GM19099 (cell line): ENCODE measurements around the gene GPN1.

Experiments used
- POLR2A ChIP-seq: IDR thresholded peaks from 3 replicates; pipeline ENCODE4 v1.6.1; 2011; ENCODE audit warnings: low read depth; ENCODE audit not compliant: insufficient read length; ENCODE audit errors: extremely low read depth

Gene GPN1

DNA sequence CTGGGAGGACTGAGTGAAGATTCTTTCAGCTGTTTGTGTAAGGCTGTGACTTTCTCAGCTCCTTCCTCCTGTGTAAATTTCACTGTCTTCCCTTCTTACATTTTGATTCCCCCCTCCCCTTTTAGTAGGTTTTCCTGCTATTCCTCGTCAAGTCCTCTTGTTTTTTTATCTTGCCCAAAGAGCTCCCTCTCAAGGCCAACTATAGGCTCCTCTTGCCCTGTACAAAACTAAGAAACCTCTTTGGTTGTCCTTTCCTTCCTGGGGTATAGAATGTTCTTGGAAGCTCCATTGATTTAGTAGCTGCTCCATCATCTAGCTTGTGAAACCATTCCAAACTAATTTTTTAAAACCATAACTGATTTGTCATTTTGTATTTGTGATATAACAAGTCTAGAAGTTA is 7.3 kb upstream of the GPN1 start:
- TF ChIP-seq POLR2A = no peak

DNA sequence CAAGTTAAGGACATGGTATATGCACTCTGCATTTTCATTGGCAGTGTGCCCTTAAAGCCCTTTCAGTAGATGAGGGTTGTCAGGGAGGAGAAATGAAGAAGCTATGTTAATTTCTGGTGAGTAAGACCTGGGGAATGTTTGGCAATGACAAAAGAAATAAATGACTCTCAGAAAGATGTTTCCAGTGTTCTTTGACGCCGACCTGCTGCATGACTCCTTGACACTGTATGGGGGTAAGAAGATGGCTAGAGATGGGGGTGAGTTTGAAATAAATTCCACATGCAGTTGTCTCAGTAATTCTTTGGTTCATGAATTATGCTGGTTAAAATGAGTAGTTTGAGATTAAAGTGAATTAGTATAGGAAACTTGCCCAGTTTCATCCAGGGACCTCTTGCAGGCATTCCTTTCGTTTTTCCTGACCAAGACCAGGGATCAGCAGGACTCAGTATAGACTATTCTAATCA is 5.9 kb upstream of the GPN1 start:
- TF ChIP-seq POLR2A = no peak

DNA sequence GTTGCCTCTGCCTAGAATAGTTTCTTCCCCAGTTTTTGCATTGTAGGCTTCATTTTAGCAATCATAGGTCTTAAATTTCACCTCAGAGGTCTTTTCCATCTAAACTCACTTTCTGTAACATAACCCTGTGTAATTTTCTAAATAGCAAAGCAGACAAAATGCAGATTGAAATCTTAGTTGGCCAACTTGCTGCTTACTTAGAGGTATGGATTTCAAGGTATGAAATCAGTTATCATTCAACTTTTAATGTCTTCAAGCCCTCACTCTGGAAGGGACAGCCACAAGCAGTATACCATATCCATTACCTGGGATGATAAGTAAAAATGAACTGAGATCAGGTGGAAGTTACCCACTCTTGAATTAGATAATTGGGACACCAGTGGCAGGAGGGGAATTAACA is 3.9 kb upstream of the GPN1 start:
- TF ChIP-seq POLR2A = no peak

- no peak for TF ChIP-seq POLR2A
Measured at GRCh38 chr2:27627963-27628766, 685 bp upstream of the GPN1 start.

- no peak for TF ChIP-seq POLR2A
Measured at GRCh38 chr2:27634291-27634690, 5.4 kb downstream of the GPN1 start.

DNA sequence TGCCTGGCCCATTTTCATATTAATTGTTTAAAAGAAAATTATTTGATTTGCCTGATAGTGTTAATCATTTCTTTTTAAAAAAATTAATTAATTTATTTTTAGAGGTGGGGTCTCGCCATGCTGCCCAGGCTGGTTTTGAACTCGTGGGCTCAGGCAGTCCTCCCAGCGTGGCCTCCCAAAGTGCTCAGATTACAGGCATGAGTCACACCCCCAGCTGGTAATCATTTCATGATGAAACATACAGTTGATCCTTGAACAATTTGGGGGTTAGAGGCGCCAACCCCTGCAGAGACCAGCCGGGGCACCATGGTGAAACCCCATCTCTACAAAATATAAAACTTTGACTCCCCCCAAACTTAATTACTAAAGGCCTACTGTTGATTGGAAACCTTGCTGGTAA is 7.9 kb downstream of the GPN1 start:
- no peak for TF ChIP-seq POLR2A

- no peak for TF ChIP-seq POLR2A
Measured at GRCh38 chr2:27638037-27638637, 9.3 kb downstream of the GPN1 start.

GRCh38 chr2:27638709-27639108 is 9.9 kb downstream of the GPN1 start:
- TF ChIP-seq POLR2A = no peak

DNA sequence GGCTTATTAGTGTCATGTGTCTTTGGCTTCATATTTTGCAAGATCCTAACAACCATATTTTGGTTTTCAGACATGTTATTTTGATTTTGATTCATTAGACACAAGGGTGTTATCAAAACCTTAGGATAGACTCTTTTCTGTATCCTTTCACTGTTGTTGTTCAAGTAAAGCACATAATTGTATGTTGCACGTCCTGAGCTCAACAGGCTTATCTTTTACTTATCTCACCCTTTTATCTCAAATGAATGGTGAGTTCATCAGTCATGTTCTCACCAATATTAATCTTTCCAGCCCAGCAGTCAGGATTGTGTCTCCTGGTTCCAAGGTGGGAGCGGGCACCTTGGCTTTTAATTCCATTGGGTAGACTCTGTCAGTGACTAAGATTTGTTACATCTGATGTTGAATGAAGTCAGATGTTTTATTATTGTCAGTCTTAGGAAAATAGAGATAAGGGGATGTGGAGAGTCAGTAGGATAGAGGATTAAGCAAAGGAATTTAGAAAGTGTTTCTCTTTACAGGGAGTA is 11.9 kb downstream of the GPN1 start:
- TF ChIP-seq POLR2A = no peak

GRCh38 chr2:27645197-27645596 is 16.3 kb downstream of the GPN1 start:
- TF ChIP-seq POLR2A = no peak

DNA sequence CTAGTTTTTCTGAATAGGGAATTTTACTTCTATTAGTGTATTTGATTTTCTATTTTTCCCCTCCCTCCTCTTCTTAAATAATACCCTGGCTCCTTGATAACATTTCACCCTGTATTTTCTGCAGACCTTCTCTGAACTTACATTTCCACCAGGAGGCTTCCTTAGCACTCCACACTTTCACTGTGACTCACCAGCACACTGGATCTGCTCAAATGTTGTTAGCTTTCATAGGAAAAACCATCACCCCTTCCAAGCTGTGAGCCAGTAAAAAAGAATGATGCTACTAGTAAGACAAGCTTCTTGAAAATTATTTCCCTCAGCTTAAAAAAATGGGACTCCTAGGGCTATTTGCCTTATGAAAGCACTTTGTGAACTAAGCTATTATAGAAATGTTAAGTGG is 18.4 kb downstream of the GPN1 start:
- TF ChIP-seq POLR2A = no peak

DNA sequence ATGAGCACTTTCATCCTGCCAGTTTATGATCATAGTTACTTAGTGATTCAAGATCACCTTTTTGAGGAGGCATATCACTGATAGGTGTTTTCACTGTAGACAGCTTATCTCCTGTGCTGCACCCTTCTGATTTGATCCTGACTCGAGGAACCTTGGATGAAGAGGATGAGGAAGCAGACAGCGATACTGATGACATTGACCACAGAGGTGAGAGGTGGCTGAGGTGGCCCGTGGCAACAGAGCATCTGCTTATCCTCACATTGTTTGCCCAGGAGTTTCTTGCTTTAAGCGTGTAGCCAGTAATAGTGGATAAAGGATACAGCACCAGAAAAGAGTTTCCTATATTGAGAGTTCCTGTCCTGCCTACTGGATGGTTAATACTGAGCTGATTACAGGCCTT is 18.9 kb downstream of the GPN1 start:
- TF ChIP-seq POLR2A = no peak

GRCh38 chr2:27651056-27651455 is 22.2 kb downstream of the GPN1 start:
- TF ChIP-seq POLR2A = no peak

DNA sequence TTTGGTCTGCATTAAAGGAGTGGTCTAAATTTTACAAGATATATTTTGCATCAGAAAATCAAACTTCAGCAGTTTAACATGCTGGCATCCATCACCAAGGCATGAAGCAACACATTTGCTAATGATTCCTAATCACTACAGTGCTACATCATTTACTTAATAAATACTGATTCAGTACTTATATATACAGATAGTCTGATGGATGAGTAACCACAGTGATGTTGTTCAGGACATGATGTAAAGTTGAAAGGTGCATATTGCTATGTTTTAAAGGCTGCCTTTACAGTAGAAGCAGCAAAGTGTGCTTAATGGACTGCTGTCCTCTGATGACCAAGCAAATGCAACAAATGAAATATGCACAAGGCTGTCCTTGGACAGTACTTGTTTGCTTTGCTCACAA is 23.5 kb downstream of the GPN1 start:
- no peak for TF ChIP-seq POLR2A

- TF ChIP-seq POLR2A = no peak
Measured at GRCh38 chr2:27652790-27653189, 23.9 kb downstream of the GPN1 start.

- no peak for TF ChIP-seq POLR2A
Measured at GRCh38 chr2:27653397-27653796, 24.5 kb downstream of the GPN1 start.
